GM23338 (cell line): Measurements from ENCODE around the gene SLC6A7. TPM values are rescaled to one million over a fixed set of nuclear protein-coding genes. Genes with fewer than 3 reads are reported as not detected.

Experiments
- ATAC-seq: fragments of 200-7000 bp; cut with Tn5 transposase; 3 replicates; pipeline ENCODE4 v1.9.1; 2020
- DNase-seq: peaks from one replicate; pipeline ENCODE4 v3.0.0-alpha.2; 2015; ENCODE audit warnings: low spot score
- H2AFZ ChIP-seq: fragments of 200-600 bp; sonication (generic); 2 replicates; pipeline ENCODE4 v1.8.0; 2016; ENCODE audit warnings: antibody characterized with exemption, mild to moderate bottlenecking, moderate library complexity
- H3F3A ChIP-seq: fragments of 200-600 bp; sonication (generic); replicated peaks from 2 replicates; pipeline ENCODE4 v1.8.0; 2017; ENCODE audit warnings: antibody characterized with exemption, mixed run types, low read depth
- H3K27ac ChIP-seq: fragments of 200-600 bp; sonication (generic); 2 replicates; pipeline ENCODE4 v1.6.1; 2016; ENCODE audit warnings: low read depth
- H3K27me3 ChIP-seq: fragments of 200-600 bp; sonication (generic); 2 replicates; pipeline ENCODE4 v1.8.0; 2016; ENCODE audit warnings: mild to moderate bottlenecking, mixed run types, moderate library complexity; ENCODE audit not compliant: insufficient read depth
- H3K36me3 ChIP-seq: fragments of 200-600 bp; sonication (generic); 2 replicates; pipeline ENCODE4 v1.8.0; 2016; ENCODE audit warnings: mild to moderate bottlenecking; ENCODE audit not compliant: insufficient read depth
- H3K4me1 ChIP-seq: fragments of 200-600 bp; sonication (generic); 2 replicates; pipeline ENCODE4 v1.8.0; 2016; ENCODE audit warnings: mild to moderate bottlenecking, moderate library complexity; ENCODE audit not compliant: insufficient read depth
- H3K4me2 ChIP-seq: fragments of 200-600 bp; sonication (generic); 2 replicates; pipeline ENCODE4 v1.7.1; 2017; ENCODE audit warnings: mixed run types
- H3K4me3 ChIP-seq: fragments of 200-600 bp; sonication (generic); 2 replicates; pipeline ENCODE4 v1.6.1; 2016; ENCODE audit warnings: mixed run types
- H3K79me2 ChIP-seq: fragments of 200-600 bp; sonication (generic); replicated peaks from 2 replicates; pipeline ENCODE4 v1.8.0; 2017; ENCODE audit warnings: mild to moderate bottlenecking; ENCODE audit not compliant: insufficient read depth
- H3K9me2 ChIP-seq: fragments of 200-600 bp; sonication (generic); 2 replicates; pipeline ENCODE4 v1.8.0; 2017; ENCODE audit not compliant: insufficient read depth
- H4K20me1 ChIP-seq: fragments of 200-600 bp; sonication (generic); replicated peaks from 2 replicates; pipeline ENCODE4 v1.8.0; 2017; ENCODE audit warnings: mild to moderate bottlenecking; ENCODE audit not compliant: insufficient read depth
- H3K27ac Mint-ChIP-seq: 2 replicates; pipeline ENCODE4 v1.8.0; 2020; ENCODE audit warnings: inconsistent platforms, mild to moderate bottlenecking, moderate library complexity, mixed read lengths
- H3K27me3 Mint-ChIP-seq: 3 replicates; pipeline ENCODE4 v1.8.0; 2022; ENCODE audit warnings: low read depth, mild to moderate bottlenecking, moderate library complexity, mixed read lengths, inconsistent platforms; ENCODE audit not compliant: insufficient read depth, poor library complexity
- H3K36me3 Mint-ChIP-seq: 3 replicates; pipeline ENCODE4 v1.8.0; 2021; ENCODE audit warnings: low read depth, mild to moderate bottlenecking, inconsistent platforms, moderate library complexity, mixed read lengths
- H3K4me1 Mint-ChIP-seq: 3 replicates; pipeline ENCODE4 v1.8.0; 2020; ENCODE audit warnings: mild to moderate bottlenecking, inconsistent platforms, mixed read lengths
- H3K4me3 Mint-ChIP-seq: 3 replicates; pipeline ENCODE4 v1.8.0; 2021; ENCODE audit warnings: moderate library complexity, mild to moderate bottlenecking, inconsistent platforms, mixed read lengths
- H3K9me3 Mint-ChIP-seq: 3 replicates; pipeline ENCODE4 v1.8.0; 2020; ENCODE audit warnings: moderate library complexity, mild to moderate bottlenecking, inconsistent platforms, mixed read lengths
- CTCF ChIP-seq, 2 experiments: fragments of 200-600 bp in 1 of 2; sonication (generic) in 1 of 2; conservative IDR thresholded peaks; 2 replicates each; pipeline versions ENCODE4 v1.5.1 to v1.6.1; 2016 to 2017; ENCODE audit warnings: antibody characterized with exemption in 2 of 2, low read depth in 2 of 2, mild to moderate bottlenecking in 2 of 2, moderate library complexity in 1 of 2
- JUNB ChIP-seq: IDR thresholded peaks from one replicate; pipeline ENCODE4 v1.6.1; 2016; ENCODE audit warnings: antibody characterized with exemption; ENCODE audit not compliant: unreplicated experiment
- REST ChIP-seq: IDR thresholded peaks from one replicate; pipeline ENCODE4 v1.6.1; 2018; ENCODE audit warnings: antibody characterized with exemption; ENCODE audit not compliant: unreplicated experiment
- ZNF462 ChIP-seq: fragments of 250-450 bp; sonication (Bioruptor Pico); IDR thresholded peaks from 2 replicates; pipeline ENCODE4 v1.5.0; 2020; ENCODE audit warnings: mild to moderate bottlenecking, moderate library complexity
- polyA plus RNA-seq: library from polyadenylated mRNA; unstranded; fragments of >200 nt; fragmentation: Nextera tagmentation; extraction: Ambion mirVana; gene quantifications from 2 replicates; pipeline ENCODE4 v1.2.1, GENCODE V29; 2016
- total RNA-seq: library from RNA; depleted of rRNA; stranded (reverse); fragments of >200 nt; shearing (Covaris generic); gene quantifications from 2 replicates; pipeline ENCODE4 v1.2.3, GENCODE V29; 2014

Gene SLC6A7
- total and polyA plus RNA-seq, 2 experiments from 2014 or later: not detected

- no peaks in the 10 kb centered on the region for H3K36me3 Mint-ChIP-seq
- Histone ChIP-seq H3K4me3 (no peak overlapping the region), H3K36me3 (no peaks in the 10 kb centered on the region), H3K9me2 (no peaks in the 10 kb centered on the region), H3K4me1 (no peaks in the 10 kb centered on the region; the same call in 1 of the 2 replicates), H3F3A (peaks cover 8% of the 10 kb centered on the region; the same call in 1 of the 2 replicates), H4K20me1 (peaks cover 5% of the 10 kb centered on the region; the same call in 1 of the 2 replicates), H3K27ac (no peak overlapping the region), H3K4me2 (no peak overlapping the region), H3K27me3 (peaks cover 46% of the 10 kb centered on the region), H3K79me2 (no peaks in the 10 kb centered on the region), H2AFZ (no peak overlapping the region)
- no peak for TF ChIP-seq REST
- H3K27me3 Mint-ChIP-seq: peaks cover 46% of the 10 kb centered on the region
- no peak for ATAC-seq
- H3K27ac Mint-ChIP-seq: no peak overlapping the region
- peaks cover 29% of the 10 kb centered on the region for H3K4me1 Mint-ChIP-seq
- H3K9me3 Mint-ChIP-seq: no peaks in the 10 kb centered on the region
- DNase-seq: no peak
- no peak overlapping the region for H3K4me3 Mint-ChIP-seq
Observed at GRCh38 chr5:150163035-150163434, 26.8 kb upstream of the SLC6A7 start.

GRCh38 chr5:150163547-150164059, 26.3 kb upstream of the SLC6A7 start:
- no peak overlapping the region for H3K4me2 ChIP-seq
- Mint-ChIP-seq H3K4me1 (peaks cover 29% of the 10 kb centered on the region), H3K4me3 (no peak overlapping the region), H3K27ac (no peak overlapping the region), H3K36me3 (no peaks in the 10 kb centered on the region), H3K9me3 (no peaks in the 10 kb centered on the region), H3K27me3 (peaks cover 52% of the 10 kb centered on the region)
- peaks cover 5% of the 10 kb centered on the region; the same call in 1 of the 2 replicates for H4K20me1 ChIP-seq
- TF ChIP-seq JUNB (no peak), REST (no peak), ZNF462 (CRISPR knock-in tag) (no peak), CTCF (conservative IDR thresholded peaks at IDR 0.05; ENCODE audit: low read depth in 2 of 2) (peak in 1 of 2 experiments; percentile 27; a peak in 2 of 4 replicates)
- H3K36me3 ChIP-seq: no peaks in the 10 kb centered on the region
- H3K4me1 ChIP-seq: no peaks in the 10 kb centered on the region; the same call in 1 of the 2 replicates
- DNase-seq (peak; percentile 57), ATAC-seq (peak; percentile 14)
- H3F3A ChIP-seq: peaks cover 8% of the 10 kb centered on the region; the same call in 1 of the 2 replicates
- peaks cover 51% of the 10 kb centered on the region for H3K27me3 ChIP-seq
- H3K27ac ChIP-seq: no peak overlapping the region
- H2AFZ ChIP-seq: no peak overlapping the region
- H3K79me2 ChIP-seq: no peaks in the 10 kb centered on the region
- H3K4me3 ChIP-seq: no peak overlapping the region
- no peaks in the 10 kb centered on the region for H3K9me2 ChIP-seq
